HG02623 (cell line): Measurements from ENCODE around the gene FAM89B.
"Not testable (repeated sequence)": the region's sequence is repeated elsewhere in the genome, so short reads cannot be mapped to it uniquely, and the experiment has no call there.

Source experiments
- ATAC-seq: cut with Tn5 transposase; IDR thresholded peaks from one replicate; pipeline ENCODE4 v1.9.1; 2021; ENCODE audit warnings: moderate library complexity; ENCODE audit not compliant: unreplicated experiment

FAM89B gene

GRCh38 chr11:65572356-65573051 is at the start of gene FAM89B:
Gene FAM89B (plus strand): TSS chr11:65572538. CDS start chr11:65572670, 132 bp downstream.
- no peak for ATAC-seq

- ATAC-seq, result not testable (repeated sequence)
Observed at GRCh38 chr11:65522718-65523630, 49.4 kb upstream of the FAM89B start.

- not testable (repeated sequence) for ATAC-seq
Observed at GRCh38 chr11:65523631-65523968, 48.7 kb upstream of the FAM89B start.

GRCh38 chr11:65524014-65524740 is 48.2 kb upstream of the FAM89B start:
- ATAC-seq, result no peak

- ATAC-seq, result peak; percentile 70
Observed at GRCh38 chr11:65524741-65525545, 47.4 kb upstream of the FAM89B start, which contains the start of gene SCYL1. Gene SCYL1 (plus strand): TSS chr11:65525083. CDS start chr11:65525154, 71 bp downstream.

GRCh38 chr11:65525546-65526480 is 46.5 kb upstream of the FAM89B start:
- no peak for ATAC-seq

GRCh38 chr11:65526744-65527143 is 45.6 kb upstream of the FAM89B start:
- ATAC-seq, result no peak

GRCh38 chr11:65528819-65529350 is 43.5 kb upstream of the FAM89B start:
- ATAC-seq, result no peak

GRCh38 chr11:65529475-65530156 is 42.7 kb upstream of the FAM89B start:
- ATAC-seq, result no peak

- no peak for ATAC-seq
Observed at GRCh38 chr11:65530157-65530496, 42.2 kb upstream of the FAM89B start.

GRCh38 chr11:65532388-65533064 is 39.8 kb upstream of the FAM89B start:
- ATAC-seq, result no peak

GRCh38 chr11:65535102-65535501 is 37.2 kb upstream of the FAM89B start:
- ATAC-seq, result no peak

GRCh38 chr11:65536412-65537295 is 35.7 kb upstream of the FAM89B start:
- no peak for ATAC-seq

GRCh38 chr11:65537296-65537597 is 35.1 kb upstream of the FAM89B start:
- ATAC-seq, result no peak

GRCh38 chr11:65537620-65538231 is 34.6 kb upstream of the FAM89B start:
- ATAC-seq, result no peak

GRCh38 chr11:65538232-65538914 is 34.0 kb upstream of the FAM89B start:
- no peak for ATAC-seq
